Testis (tissue), 3 donors: Measurements from ENCODE around the gene MT1B. TPM values are rescaled to one million over a fixed set of nuclear protein-coding genes. Genes with fewer than 3 reads are reported as not detected.
A peak's percentile ranks its signal among the peaks of the same experiment; 100 is the strongest.

Experiments
- DNase-seq: peaks from one replicate; pipeline ENCODE4 v3.0.0-alpha.2; 2019
- H3K27ac ChIP-seq, 2 donors: fragments of 200-600 bp; sonication (generic); one replicate each; pipeline ENCODE4 v1.5.1; 2019
- H3K27me3 ChIP-seq: fragments of 200-600 bp; sonication (generic); one replicate; pipeline ENCODE4 v1.5.1; 2019
- H3K36me3 ChIP-seq: fragments of 200-600 bp; sonication (generic); one replicate; pipeline ENCODE4 v1.5.1; 2017; ENCODE audit warnings: low read depth; ENCODE audit errors: missing control alignments
- H3K4me1 ChIP-seq: fragments of 200-600 bp; sonication (generic); one replicate; pipeline ENCODE4 v1.5.1; 2019
- H3K4me3 ChIP-seq, 2 donors: fragments of 200-600 bp; sonication (generic); one replicate each; pipeline ENCODE4 v1.5.1; 2017 to 2019
- H3K9me3 ChIP-seq: fragments of 200-600 bp; sonication (generic); one replicate; pipeline ENCODE4 v1.5.1; 2017
- POLR2A ChIP-seq: fragments of 450-650 bp; IDR thresholded peaks from one replicate; pipeline ENCODE4 v1.6.1; 2017; ENCODE audit warnings: antibody characterized with exemption, mild to moderate bottlenecking, moderate library complexity
- WGBS, 2 donors: methylation state at CpG; one replicate each; pipeline ENCODE4 v1.1.5; 2018; 5-methylcytosine and 5-hydroxymethylcytosine counted together
- intact Hi-C: fragments of 100-400 bp; cut with DNase I; formaldehyde crosslinking; loops from one replicate; pipeline ENCODE4 v1.15.1; 2023; ENCODE audit warnings: low total_unique reads
- polyA plus RNA-seq: library from polyadenylated mRNA; stranded (reverse); fragments of 350-450 nt; fragmentation: Illumina TruSeq; extraction: RNeasy Lipid Tissue Mini Kit (QIAGEN cat#74804); gene quantifications from one replicate; pipeline ENCODE4 v1.2.3, GENCODE V29; 2014; ENCODE audit warnings: low read depth, low replicate concordance; ENCODE audit not compliant: insufficient read depth
- total RNA-seq, 2 donors: library from RNA; depleted of rRNA; stranded (reverse); fragments of >200 nt; gene quantifications; one replicate each; pipeline ENCODE4 v1.2.3, GENCODE V29; 2016
- TF ChIP-seq, protein P1 (sequence below), 3 experiments: fragments of 450-650 bp in 2 of 3; fragments of 200-600 bp in 1 of 3; sonication (generic) in 1 of 3; IDR thresholded peaks; one replicate each; pipeline ENCODE4 v1.5.1; 2016 to 2019; ENCODE audit warnings: antibody characterized with exemption in 3 of 3, mild to moderate bottlenecking in 2 of 3, moderate library complexity in 1 of 3

MT1B gene
- total and polyA plus RNA-seq, 3 donors from 2014 or later = not detected

GRCh38 chr16:56623637-56624036 is 28.0 kb upstream of the MT1B start:
- no peak overlapping the region for H3K4me3 ChIP-seq
- no peaks in the 10 kb centered on the region for H3K36me3 ChIP-seq
- H3K9me3 ChIP-seq = no peaks in the 10 kb centered on the region
- H3K27ac ChIP-seq = no peak overlapping the region
- no peak for DNase-seq
- TF ChIP-seq, protein P1, sequence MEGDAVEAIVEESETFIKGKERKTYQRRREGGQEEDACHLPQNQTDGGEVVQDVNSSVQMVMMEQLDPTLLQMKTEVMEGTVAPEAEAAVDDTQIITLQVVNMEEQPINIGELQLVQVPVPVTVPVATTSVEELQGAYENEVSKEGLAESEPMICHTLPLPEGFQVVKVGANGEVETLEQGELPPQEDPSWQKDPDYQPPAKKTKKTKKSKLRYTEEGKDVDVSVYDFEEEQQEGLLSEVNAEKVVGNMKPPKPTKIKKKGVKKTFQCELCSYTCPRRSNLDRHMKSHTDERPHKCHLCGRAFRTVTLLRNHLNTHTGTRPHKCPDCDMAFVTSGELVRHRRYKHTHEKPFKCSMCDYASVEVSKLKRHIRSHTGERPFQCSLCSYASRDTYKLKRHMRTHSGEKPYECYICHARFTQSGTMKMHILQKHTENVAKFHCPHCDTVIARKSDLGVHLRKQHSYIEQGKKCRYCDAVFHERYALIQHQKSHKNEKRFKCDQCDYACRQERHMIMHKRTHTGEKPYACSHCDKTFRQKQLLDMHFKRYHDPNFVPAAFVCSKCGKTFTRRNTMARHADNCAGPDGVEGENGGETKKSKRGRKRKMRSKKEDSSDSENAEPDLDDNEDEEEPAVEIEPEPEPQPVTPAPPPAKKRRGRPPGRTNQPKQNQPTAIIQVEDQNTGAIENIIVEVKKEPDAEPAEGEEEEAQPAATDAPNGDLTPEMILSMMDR (IDR thresholded peaks at IDR 0.05) = no peak
- TF ChIP-seq POLR2A = no peak
- no peaks in the 10 kb centered on the region for H3K4me1 ChIP-seq
- no peaks in the 10 kb centered on the region for H3K27me3 ChIP-seq
- 97 to 100% methylated on average over 2 of the region's 2 CpGs for WGBS, 2 donors
- intact Hi-C loops = no loop called here

DNA sequence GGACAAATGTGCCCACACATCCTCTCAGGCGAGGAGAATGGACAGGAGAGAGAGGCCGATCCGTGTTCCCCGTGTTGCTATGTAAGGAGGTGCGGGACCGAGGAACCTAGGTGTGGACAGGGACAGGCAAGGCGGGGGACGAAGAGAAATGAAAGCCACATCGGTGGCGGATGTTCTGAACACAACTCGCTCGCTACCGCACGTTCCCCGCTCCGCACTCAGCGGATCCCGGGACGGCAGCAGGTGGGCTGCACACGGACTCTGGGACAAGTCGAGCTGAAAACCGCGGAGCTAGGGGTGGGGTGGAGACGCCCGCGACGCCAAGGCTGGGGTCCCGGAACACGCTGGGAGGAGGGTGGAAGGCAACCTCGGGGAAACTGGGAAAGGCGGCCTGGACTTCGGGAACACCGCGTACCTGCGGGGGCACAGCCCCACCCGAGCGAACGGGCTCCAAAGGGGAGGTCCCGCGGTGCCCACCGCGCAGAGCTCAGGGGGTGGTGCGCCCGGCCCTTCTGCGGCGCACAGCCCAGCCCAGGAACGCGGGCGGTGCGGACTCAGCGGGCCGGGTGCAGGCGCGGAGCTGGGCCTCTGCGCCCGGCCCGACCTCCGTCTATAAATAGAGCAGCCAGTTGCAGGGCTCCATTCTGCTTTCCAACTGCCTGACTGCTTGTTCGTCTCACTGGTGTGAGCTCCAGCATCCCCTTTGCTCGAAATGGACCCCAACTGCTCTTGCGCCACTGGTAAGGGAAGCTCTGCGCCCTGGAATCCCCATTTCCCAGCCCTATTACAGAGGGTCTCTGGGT is 26.3 kb upstream of the MT1B start, which contains the start of gene MT1E:
Gene MT1E, plus strand, starts transcription at position 642 of the 803 bp plus-strand sequence. Its CDS starts 71 bp downstream, at position 713.
- 3 to 4% methylated on average over 33 to 62 of the region's 62 CpGs for WGBS, 2 donors
- Histone ChIP-seq H3K27ac (peak within 1 kb of the TSS; percentile 44 to 84), H3K9me3 (no peaks in the 10 kb centered on the region), H3K4me3 (peak within 1 kb of the TSS; percentile 49 to 66), H3K36me3 (no peaks in the 10 kb centered on the region), H3K4me1 (no peaks in the 10 kb centered on the region), H3K27me3 (no peaks in the 10 kb centered on the region)
- peak; percentile 54 for DNase-seq
- TF ChIP-seq, protein P1 (IDR thresholded peaks at IDR 0.05) = no peak
- no peak for TF ChIP-seq POLR2A
- intact Hi-C loops = no loop called here

GRCh38 chr16:56625943-56626654 is 25.6 kb upstream of the MT1B start:
- no peaks in the 10 kb centered on the region for H3K36me3 ChIP-seq
- H3K9me3 ChIP-seq = no peaks in the 10 kb centered on the region
- TF ChIP-seq, protein P1 (IDR thresholded peaks at IDR 0.05) = no peak
- no peak for TF ChIP-seq POLR2A
- H3K27ac ChIP-seq = peak overlapping the region; percentile 44 to 84
- intact Hi-C loops = no loop called here
- H3K4me1 ChIP-seq = no peaks in the 10 kb centered on the region
- 23 to 27% methylated on average over 7 to 16 of the region's 16 CpGs for WGBS, 2 donors
- H3K4me3 ChIP-seq = peak overlapping the region; percentile 49 to 66
- no peaks in the 10 kb centered on the region for H3K27me3 ChIP-seq
- peak; percentile 74 for DNase-seq

GRCh38 chr16:56626685-56627084 is 25.0 kb upstream of the MT1B start:
- Histone ChIP-seq H3K9me3 (no peaks in the 10 kb centered on the region), H3K27ac (no peak overlapping the region), H3K4me3 (no peak overlapping the region), H3K27me3 (no peaks in the 10 kb centered on the region), H3K36me3 (no peaks in the 10 kb centered on the region), H3K4me1 (peaks cover under 1% of the 10 kb centered on the region)
- no peak for DNase-seq
- WGBS, 2 donors = 77 to 78% methylated on average over 7 of the region's 7 CpGs
- TF ChIP-seq, protein P1 (IDR thresholded peaks at IDR 0.05) = no peak
- TF ChIP-seq POLR2A = no peak
- intact Hi-C loops = no loop called here
